Coronary artery (tissue), 2 donors: Measurements from ENCODE around the gene ATP13A2.
A peak's percentile ranks its signal among the peaks of the same experiment; 100 is the strongest.

Experiments used
- DNase-seq: peaks from one replicate; pipeline ENCODE4 v3.0.0-alpha.2; 2017; ENCODE audit warnings: low spot score
- H3K27ac ChIP-seq, 2 donors: fragments of 200-600 bp; sonication (generic); one replicate each; pipeline ENCODE4 v1.5.1; 2016 to 2019
- H3K4me3 ChIP-seq: fragments of 200-600 bp; sonication (generic); 2 replicates; pipeline ENCODE4 v1.5.1; 2016; ENCODE audit warnings: mild to moderate bottlenecking, moderate library complexity
- TF ChIP-seq, protein P1 (sequence below): fragments of 200-600 bp; sonication (generic); IDR thresholded peaks from one replicate; pipeline ENCODE4 v1.5.1; 2019; ENCODE audit warnings: antibody characterized with exemption

Gene ATP13A2

DNA sequence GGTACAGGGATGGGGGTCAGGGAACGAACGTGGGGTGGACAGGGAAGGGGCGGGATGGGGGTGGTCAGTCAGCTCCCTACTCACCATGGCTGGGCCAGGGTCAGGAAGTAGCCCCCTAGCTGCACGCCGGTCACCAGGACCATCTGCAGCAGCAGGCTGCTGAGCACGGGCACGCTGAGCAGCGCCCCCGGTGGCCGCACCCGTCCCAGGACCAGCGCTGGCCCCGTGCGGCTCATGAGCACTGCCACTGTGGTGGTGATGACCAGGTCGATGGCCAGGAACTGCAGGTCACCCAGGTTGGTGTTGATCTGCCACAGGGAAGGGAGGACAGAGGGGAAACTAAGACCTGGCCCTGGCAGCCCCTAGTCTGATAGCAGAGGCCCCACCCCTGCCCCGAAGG, 24.8 kb downstream of the ATP13A2 start:
- H3K4me3 ChIP-seq = no peak overlapping the region
- TF ChIP-seq, protein P1, sequence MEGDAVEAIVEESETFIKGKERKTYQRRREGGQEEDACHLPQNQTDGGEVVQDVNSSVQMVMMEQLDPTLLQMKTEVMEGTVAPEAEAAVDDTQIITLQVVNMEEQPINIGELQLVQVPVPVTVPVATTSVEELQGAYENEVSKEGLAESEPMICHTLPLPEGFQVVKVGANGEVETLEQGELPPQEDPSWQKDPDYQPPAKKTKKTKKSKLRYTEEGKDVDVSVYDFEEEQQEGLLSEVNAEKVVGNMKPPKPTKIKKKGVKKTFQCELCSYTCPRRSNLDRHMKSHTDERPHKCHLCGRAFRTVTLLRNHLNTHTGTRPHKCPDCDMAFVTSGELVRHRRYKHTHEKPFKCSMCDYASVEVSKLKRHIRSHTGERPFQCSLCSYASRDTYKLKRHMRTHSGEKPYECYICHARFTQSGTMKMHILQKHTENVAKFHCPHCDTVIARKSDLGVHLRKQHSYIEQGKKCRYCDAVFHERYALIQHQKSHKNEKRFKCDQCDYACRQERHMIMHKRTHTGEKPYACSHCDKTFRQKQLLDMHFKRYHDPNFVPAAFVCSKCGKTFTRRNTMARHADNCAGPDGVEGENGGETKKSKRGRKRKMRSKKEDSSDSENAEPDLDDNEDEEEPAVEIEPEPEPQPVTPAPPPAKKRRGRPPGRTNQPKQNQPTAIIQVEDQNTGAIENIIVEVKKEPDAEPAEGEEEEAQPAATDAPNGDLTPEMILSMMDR = no peak
- H3K27ac ChIP-seq = no peak overlapping the region
- DNase-seq = no peak

DNA sequence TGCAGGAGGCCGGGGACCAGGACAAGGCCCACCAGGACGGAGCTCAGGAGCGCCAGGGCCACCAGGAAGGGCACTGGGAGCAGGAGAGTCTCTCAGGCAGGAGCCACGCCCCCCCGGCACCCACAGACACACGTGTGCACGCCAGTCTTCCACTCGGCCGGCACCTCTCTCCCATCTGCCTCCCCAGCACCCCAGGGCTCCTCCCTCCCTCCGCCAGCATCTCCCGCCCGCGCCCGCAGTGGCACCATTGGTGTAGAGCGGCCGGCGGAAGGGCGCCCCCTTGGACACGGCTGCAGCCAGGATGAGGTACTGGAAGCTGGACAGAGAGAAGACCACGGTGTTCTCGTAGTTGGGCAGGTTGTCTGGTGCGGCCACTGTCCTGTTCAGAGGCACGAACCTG, 25.2 kb downstream of the ATP13A2 start:
- TF ChIP-seq, protein P1 = no peak
- Histone ChIP-seq H3K4me3 (no peak overlapping the region), H3K27ac (no peak overlapping the region)
- DNase-seq = no peak

DNA sequence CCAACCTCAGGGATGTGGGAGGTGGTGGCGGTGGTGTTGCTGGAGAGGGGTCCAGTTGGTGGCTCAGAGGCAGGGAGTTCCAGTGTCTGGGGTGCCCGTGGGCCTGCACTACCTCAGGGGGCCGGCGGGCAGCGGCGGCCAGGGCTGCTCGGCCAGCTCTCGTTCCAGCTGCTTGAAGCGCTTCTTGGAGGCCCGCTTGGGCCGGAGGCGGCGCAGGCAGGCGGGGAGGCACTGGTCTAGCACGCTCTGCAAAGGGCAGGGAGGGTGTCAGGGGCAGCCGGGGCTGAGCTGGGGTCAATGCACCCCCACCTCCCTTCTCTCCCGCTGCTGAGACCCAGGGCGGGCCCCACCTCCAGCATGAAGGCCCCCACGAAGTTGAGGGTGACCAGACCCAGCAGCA, 25.6 kb downstream of the ATP13A2 start:
- Histone ChIP-seq H3K4me3 (no peak overlapping the region), H3K27ac (no peak overlapping the region)
- TF ChIP-seq, protein P1 = no peak
- DNase-seq = no peak

DNA sequence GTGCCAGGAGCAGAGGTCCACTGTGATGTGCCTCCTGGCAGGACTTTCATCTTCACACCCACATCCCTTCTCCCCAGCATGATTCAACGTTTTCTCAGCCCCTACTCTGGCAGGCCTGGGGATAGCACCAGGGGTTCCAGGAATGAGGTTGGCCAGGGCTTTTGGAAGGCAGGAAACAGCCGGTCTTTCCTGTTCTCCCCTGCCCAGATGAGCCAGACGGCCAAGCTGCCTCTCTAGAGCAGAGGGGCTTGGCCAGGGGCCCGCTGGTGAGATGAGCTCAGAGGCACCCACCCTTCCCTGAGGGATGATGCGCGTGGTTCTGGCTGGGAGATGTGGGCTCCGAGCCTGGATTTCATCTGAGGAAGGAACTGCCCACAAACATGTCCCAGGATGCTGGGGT, 27.0 kb downstream of the ATP13A2 start:
- TF ChIP-seq, protein P1 = no peak
- DNase-seq = peak; percentile 87
- H3K27ac ChIP-seq = peak overlapping the region; percentile 25 to 74
- H3K4me3 ChIP-seq = no peak overlapping the region

DNA sequence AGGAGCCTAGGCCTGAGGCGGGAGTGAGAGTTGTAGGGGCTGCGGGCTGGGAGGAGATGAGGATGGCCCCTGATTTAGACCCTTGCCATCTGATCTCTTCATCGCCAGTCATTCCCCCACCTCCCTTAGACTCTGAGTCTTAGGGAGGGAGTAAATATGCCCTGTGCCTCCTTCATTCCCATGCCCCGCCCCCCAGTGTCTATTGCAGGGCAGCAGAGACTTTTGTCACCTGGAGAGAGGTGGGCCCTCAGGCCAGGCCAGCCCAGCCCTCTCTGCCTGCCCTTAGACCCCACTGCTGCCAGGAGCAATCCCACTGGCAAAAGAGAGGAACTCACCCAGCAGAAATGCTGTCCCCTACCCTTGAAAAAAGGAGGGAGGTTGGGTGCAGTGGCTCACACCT, 28.1 kb downstream of the ATP13A2 start:
- no peak overlapping the region for H3K4me3 ChIP-seq
- TF ChIP-seq, protein P1 = no peak
- no peak for DNase-seq
- H3K27ac ChIP-seq = peak overlapping the region in 1 of 2 donors; percentile 3

DNA sequence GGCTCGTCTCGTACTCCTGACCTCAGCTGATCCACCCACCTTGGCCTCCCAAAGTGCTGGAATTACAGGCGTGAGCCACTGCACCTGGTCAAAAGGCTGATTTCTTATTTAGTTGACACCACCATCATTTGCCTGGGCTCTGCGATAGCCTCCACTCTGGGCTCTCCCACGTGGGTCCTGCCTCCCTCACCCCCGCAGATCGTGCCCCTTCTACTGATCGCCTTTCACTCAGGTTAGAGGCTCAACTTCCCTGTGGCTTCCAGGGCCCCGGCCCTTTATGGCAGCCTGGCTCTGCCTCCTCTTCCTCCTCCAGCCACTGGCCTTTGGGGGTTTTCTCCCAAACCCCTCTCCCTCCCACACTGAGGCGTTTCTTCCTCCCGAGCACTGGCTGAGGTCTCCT, 28.8 kb downstream of the ATP13A2 start:
- TF ChIP-seq, protein P1 = no peak
- Histone ChIP-seq H3K27ac (no peak overlapping the region), H3K4me3 (no peak overlapping the region)
- DNase-seq = no peak

DNA sequence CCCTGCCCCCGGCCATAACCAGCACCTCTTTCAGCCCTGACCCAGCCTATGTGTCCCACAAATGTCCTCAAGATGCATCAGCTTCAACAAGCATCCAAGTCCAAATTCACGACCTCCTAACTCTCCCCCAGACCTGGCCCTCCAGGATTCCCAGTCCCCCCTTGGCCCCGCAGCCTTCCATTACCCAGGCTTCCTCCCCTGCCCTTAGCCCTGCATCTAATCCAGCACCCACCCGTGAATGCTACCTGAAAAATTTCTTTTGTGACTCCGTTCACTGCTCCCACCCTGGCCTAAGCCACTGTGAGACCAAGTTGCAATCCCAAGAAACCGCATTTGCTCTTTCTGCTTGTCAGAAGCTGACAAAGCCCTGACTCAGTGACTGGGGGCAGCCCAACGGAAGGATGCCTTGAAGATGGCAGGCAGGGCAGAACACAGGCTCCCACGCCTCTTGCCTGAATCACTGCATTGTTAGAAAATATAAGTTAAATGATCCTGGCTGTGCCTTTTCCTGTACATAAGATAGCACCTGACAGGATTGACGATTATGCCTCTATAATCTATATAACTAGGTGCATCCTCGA, 30.4 kb downstream of the ATP13A2 start:
- TF ChIP-seq, protein P1 = no peak
- peak overlapping the region; percentile 95 to 97 for H3K27ac ChIP-seq
- DNase-seq = no peak
- no peak overlapping the region for H3K4me3 ChIP-seq
